ENCODE data around the gene LIN7C. TPM values are rescaled to one million over a fixed set of nuclear protein-coding genes. Genes with fewer than 3 reads are reported as not detected.
"Not testable (repeated sequence)": the region's sequence is repeated elsewhere in the genome, so short reads cannot be mapped to it uniquely, and the experiment has no call there.

LIN7C gene
- total RNA-seq, 2 donors from 2014 or later: 43.3 to 44.3 TPM

- no peak for DNase-seq
- intact Hi-C loops (cut with DNase I, micrococcal nuclease): loop anchor here in 1 of 2 donors (10.0 kb wide), 1 partner anchor 62 kb away; no protein-coding TSS in a partner anchor
- ATAC-seq: no peak
Observed at GRCh38 chr11:27456795-27457329, 49.7 kb downstream of the LIN7C start.

- DNase-seq (no peak), ATAC-seq (peak; percentile 71)
- intact Hi-C loops (cut with DNase I, micrococcal nuclease): loop anchor here in 1 of 2 donors (10.0 kb wide), 1 partner anchor 61 kb away; no protein-coding TSS in a partner anchor
Observed at GRCh38 chr11:27456140-27456794, 50.3 kb downstream of the LIN7C start.

- ATAC-seq (no peak), DNase-seq (no peak)
- intact Hi-C loops (cut with DNase I, micrococcal nuclease): loop anchor here in 1 of 2 donors (10.0 kb wide), 1 partner anchor 61 kb away; no protein-coding TSS in a partner anchor
Observed at GRCh38 chr11:27455667-27456066, 50.9 kb downstream of the LIN7C start.

- ATAC-seq: no peak
- intact Hi-C loops (cut with DNase I, micrococcal nuclease): loop anchor here in 1 of 2 donors (10.0 kb wide), 1 partner anchor 59 kb away; no protein-coding TSS in a partner anchor
- no peak for DNase-seq
Observed at GRCh38 chr11:27453701-27454100, 52.9 kb downstream of the LIN7C start.

GRCh38 chr11:27452147-27452546 is 54.4 kb downstream of the LIN7C start:
- intact Hi-C loops (cut with DNase I, micrococcal nuclease): loop anchor here in 1 of 2 donors (10.0 kb wide), 1 partner anchor 57 kb away; no protein-coding TSS in a partner anchor
- no peak for DNase-seq
- no peak for ATAC-seq

GRCh38 chr11:27451244-27451965 is 55.2 kb downstream of the LIN7C start:
- no peak for DNase-seq
- peak; percentile 47 for ATAC-seq
- intact Hi-C loops (cut with DNase I, micrococcal nuclease): loop anchor here in 1 of 2 donors (10.0 kb wide), 1 partner anchor 57 kb away; no protein-coding TSS in a partner anchor

- intact Hi-C loops (cut with DNase I, micrococcal nuclease); ATAC-seq; DNase-seq: not testable (repeated sequence)
Observed at GRCh38 chr11:27448184-27448540, 58.4 kb downstream of the LIN7C start.

GRCh38 chr11:27447288-27448183 is 59.0 kb downstream of the LIN7C start:
- DNase-seq (no peak), ATAC-seq (no peak)
- intact Hi-C loops (cut with DNase I, micrococcal nuclease): no loop called here

- DNase-seq: no peak
- intact Hi-C loops (cut with DNase I, micrococcal nuclease): no loop called here
- ATAC-seq: no peak
Observed at GRCh38 chr11:27445625-27446024, 60.9 kb downstream of the LIN7C start.

- ATAC-seq (peak; percentile 69), DNase-seq (no peak)
- intact Hi-C loops (cut with DNase I, micrococcal nuclease): no loop called here
Observed at GRCh38 chr11:27444801-27445215, 61.8 kb downstream of the LIN7C start.

Small RNA genes within 50 kb of the gene (microRNA-seq; reads per million reads assigned to microRNA genes)
- 0 reads per million in 2 donors for gene MIR8087

Other genes with a start within 250 kb of the LIN7C start
- 1 to 10 TPM; 7.7 to 9.2 TPM for gene CCDC34, start 143.6 kb downstream of the LIN7C start, total RNA-seq
- 100 to 1,000 TPM; 120 to 125 TPM for gene LGR4, start 34.0 kb downstream of the LIN7C start, total RNA-seq
- gene BDNF, start 193.7 kb upstream of the LIN7C start, total RNA-seq: under 1 TPM; 0.11 to 0.15 TPM